A549 treated with AZD9567 at 1 μM for 4 hours (cell line): Measurements from ENCODE around the gene LRRN4CL. TPM values are rescaled to one million over a fixed set of nuclear protein-coding genes. Genes with fewer than 3 reads are reported as not detected.

ENCODE experiments used
- total RNA-seq: library from RNA; stranded (reverse); fragments of 200-300 nt; extraction: Qiagen RNA extraction; gene quantifications from 5 replicates; pipeline ENCODE4 v1.2.3, GENCODE V29; 2022; ENCODE audit not compliant: insufficient read depth

The LRRN4CL gene
- 0.06 to 0.13 TPM (median 0.10 TPM) in 4 of 5 replicates, not detected in the other for total RNA-seq

DNA sequence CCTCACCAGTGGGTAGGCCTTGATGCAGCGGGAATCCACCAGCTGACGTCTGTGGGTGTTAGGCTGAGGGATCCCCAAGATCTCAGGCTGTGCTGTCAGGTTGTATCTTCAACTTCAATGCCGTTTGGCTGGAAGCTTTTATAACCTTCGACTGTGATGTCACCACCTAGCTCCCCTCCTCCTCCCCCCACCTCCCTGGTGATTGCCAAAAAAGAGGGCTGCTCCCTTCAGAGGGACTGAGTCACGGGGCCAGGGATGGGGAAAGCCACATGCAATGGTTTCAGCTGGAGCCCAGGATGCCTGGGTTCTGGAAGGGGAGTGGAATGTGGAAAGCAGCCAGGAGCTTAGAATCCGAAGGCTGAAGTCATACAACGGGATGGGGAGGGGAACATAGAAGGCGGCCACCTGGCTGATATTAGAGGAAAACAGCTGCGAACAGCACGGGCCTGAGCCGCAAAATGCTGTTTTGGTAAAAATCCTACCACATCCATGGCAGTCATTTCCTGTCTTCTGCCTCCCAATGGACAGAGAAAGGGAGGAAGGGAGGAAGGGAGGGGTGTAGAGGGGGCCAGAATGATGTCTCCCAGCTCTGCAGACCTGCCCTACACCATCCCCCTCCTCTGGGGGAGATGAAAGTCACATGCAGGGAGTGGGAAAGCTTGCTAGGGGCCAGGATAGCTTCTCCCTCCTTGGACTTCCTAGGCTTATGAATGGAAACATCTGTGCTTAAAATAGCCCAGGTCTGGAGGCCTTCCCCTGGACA, at the start of gene LRRN4CL:
Gene LRRN4CL (minus strand): TSS at position 110 of the 763 bp plus-strand sequence. CDS start 1,022 bp downstream, outside the sequence.

DNA sequence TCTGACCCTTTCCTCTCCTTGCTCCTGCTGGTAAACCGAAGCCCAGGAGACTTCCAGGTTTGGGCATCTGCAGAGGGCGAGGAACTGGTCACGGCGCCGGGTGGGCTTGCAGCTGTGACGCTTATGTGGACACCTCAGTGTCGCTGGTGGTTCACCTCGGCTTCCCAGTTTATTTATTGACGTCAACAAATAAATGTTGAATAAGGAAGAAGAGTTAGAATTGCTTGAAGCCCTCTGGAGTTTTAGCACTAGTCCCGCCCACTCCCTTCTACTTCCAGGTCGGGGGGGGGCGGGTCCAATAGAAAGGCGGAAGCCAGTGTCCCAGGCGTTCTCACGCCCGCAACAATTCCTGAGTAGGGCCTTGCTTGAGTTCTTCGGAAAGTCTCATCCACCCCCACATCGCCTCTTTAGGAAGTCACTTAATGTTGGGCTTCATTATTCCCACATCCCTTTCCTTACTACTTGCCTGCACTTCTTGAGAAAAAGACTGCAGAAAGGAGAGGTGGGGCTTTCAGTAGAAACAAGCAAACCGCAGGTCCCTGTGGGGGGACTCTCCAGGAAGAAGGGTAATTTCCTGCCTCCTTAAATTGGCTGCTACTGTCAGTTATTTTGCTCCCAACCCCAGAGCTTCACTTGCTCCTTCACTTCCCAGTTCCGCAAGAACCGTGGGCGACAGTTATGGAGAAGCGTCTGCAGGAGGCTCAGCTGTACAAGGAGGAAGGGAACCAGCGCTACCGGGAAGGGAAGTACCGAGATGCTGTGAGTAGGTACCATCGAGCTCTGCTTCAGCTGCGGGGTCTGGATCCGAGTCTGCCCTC, 39.0 kb upstream of the LRRN4CL start, which contains the start of gene TTC9C:
Gene TTC9C (plus strand): TSS at position 316 of the 818 bp plus-strand sequence. CDS start 363 bp downstream, at position 679.

GRCh38 chr11:62727165-62727871, 38.0 kb upstream of the LRRN4CL start, which contains the start of gene HNRNPUL2:
Gene HNRNPUL2 (minus strand): TSS chr11:62727457. CDS start chr11:62727156, 301 bp downstream.

GRCh38 chr11:62707277-62707861, 18.0 kb upstream of the LRRN4CL start, which contains the start of the genes BSCL2 and GNG3:
Gene BSCL2 (minus strand): TSS chr11:62707424. CDS start chr11:62707195, 229 bp downstream.
Gene GNG3 (plus strand): TSS chr11:62707676. CDS start chr11:62708296, 620 bp downstream.

DNA sequence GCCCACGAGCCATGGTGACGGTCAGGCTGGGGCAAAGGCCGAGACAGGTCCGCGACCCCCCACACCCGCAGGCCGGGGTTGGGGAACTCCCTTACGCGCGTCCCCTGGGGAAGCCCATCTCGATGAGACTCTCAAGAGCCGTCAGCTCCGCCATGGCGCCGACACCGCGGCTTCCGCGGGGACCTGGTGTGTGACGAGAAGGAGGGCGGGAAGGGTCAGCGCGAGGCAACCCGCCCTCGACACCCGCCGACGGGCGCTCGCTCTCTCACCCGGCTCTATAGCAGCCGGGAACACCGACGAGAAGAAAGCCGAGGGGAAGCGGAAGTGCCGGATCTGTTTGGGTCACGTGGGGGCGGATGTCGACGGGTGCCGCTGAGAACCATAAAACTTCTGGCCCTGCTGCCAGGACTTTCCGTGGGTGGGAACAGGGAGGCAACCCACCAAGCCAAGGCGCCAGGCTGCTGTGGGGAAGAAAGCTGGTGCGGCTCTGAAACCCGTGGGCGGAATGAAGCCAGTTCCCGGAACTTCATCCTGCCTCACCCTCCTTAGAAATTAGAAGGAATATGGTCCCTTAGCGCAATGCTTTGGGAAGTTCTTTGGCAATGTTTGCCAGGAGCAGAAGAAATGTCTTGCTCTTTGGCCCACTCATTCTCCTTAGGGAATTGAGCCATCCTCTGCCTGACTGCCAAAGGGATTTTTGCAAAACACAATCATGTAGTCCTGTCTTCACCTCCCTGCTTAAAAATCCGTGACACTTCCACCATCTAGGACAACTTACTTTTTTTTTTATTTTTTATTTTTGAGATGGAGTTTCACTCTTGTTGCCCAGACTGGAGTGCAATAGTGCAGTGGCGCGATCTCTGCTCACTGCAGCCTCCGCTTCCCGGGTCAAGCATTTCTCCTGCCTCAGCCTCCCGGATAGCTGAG, 10.3 kb downstream of the LRRN4CL start, which contains the start of gene UBXN1:
Gene UBXN1 (minus strand): TSS at position 304 of the 927 bp plus-strand sequence. CDS start 150 bp downstream, at position 154.

GRCh38 chr11:62671608-62672389, 17.5 kb downstream of the LRRN4CL start, which contains the start of the genes LBHD1 and UQCC3:
Gene LBHD1 (minus strand): TSS chr11:62672267. CDS start chr11:62670031, 2,236 bp downstream.
Gene UQCC3 (plus strand): TSS chr11:62671673. CDS start chr11:62671746, 73 bp downstream.

GRCh38 chr11:62665075-62665598, 24.2 kb downstream of the LRRN4CL start, which contains the start of the genes C11orf98 and CSKMT:
Gene C11orf98 (minus strand): TSS chr11:62665210. CDS start chr11:62665169, 41 bp downstream.
Gene CSKMT (plus strand): TSS chr11:62665312. CDS start chr11:62665880, 568 bp downstream.

DNA sequence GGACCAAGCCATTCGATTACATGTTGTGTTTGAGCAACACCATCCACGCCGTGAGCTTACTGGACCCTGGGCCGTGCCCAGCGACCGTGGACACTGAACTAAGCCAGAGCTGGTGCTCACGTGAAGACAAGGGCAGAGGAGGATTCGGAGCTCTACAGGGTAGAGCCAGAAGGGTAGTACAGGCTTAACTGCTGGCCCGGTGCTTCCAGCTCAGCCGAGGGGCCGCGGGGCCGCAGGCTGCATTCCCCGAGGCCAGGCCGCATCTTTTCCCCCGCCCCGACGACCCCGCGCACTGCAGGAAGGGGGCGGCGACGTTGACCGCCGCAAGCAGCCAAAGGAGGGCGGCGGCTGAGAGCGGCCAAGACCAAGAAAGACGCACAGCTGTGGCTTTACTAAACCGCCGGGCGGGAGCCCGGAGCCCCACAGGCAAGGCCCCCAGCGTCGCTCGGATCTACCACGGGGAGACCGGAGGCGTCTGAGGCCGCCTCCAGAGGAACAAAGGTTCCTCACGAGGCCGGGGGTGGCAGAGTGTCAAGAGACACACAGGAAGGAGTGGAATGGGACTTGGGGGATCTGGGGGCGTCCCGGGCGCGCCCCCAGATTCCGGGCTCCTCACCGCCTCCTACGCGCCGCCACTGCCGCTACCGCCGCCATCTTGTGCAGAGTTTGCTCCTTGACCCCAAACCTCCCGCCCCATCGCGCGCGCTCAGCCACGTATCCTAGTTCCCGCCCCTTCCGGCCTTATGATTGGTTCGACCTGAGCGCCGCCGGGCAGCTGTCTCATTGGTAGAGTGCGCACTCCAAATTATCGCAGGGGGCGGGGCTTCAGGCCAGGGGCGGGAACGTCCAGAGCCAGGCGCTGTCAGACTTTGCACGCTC, 43.1 kb downstream of the LRRN4CL start, which contains the start of gene GANAB:
Gene GANAB (minus strand): TSS at position 668 of the 879 bp plus-strand sequence. CDS start 14 bp downstream, at position 654.

Other genes with a start within 250 kb of the LRRN4CL start
- 302 to 368 TPM (median 355 TPM) in 5 replicates for gene AHNAK, start 142.7 kb downstream of the LRRN4CL start, total RNA-seq
- gene EEF1G, start 115.6 kb downstream of the LRRN4CL start, total RNA-seq: 1,906 to 2,030 TPM (median 1,958 TPM) in 5 replicates
- gene TUT1, start 98.0 kb downstream of the LRRN4CL start, total RNA-seq: 11.0 to 17.1 TPM (median 16.1 TPM) in 5 replicates
- gene MTA2, start 87.7 kb downstream of the LRRN4CL start, total RNA-seq: 78.1 to 84.0 TPM (median 82.0 TPM) in 5 replicates
- gene EML3, start 76.8 kb downstream of the LRRN4CL start, total RNA-seq: 19.0 to 24.5 TPM (median 22.2 TPM) in 5 replicates
- 1.6 to 4.0 TPM (median 3.3 TPM) in 5 replicates for gene ROM1, start 76.3 kb downstream of the LRRN4CL start, total RNA-seq
- gene B3GAT3, start 67.5 kb downstream of the LRRN4CL start, total RNA-seq: 31.5 to 62.5 TPM (median 57.4 TPM) in 5 replicates
- 235 to 274 TPM (median 257 TPM) in 5 replicates for gene GANAB, start 42.9 kb downstream of the LRRN4CL start, total RNA-seq
- gene INTS5, start 36.2 kb downstream of the LRRN4CL start, total RNA-seq: 23.9 to 26.5 TPM (median 25.3 TPM) in 5 replicates
- gene C11orf98, start 24.3 kb downstream of the LRRN4CL start, total RNA-seq: 105 to 143 TPM (median 136 TPM) in 5 replicates
- gene CSKMT, start 24.2 kb downstream of the LRRN4CL start, total RNA-seq: 13.6 to 21.8 TPM (median 18.4 TPM) in 5 replicates
- gene UQCC3, start 17.9 kb downstream of the LRRN4CL start, total RNA-seq: 19.0 to 37.4 TPM (median 35.6 TPM) in 5 replicates
- gene LBHD1, start 17.3 kb downstream of the LRRN4CL start, total RNA-seq: 2.6 to 5.1 TPM (median 4.1 TPM) in 5 replicates
- 86.8 to 127 TPM (median 119 TPM) in 5 replicates for gene UBXN1, start 10.5 kb downstream of the LRRN4CL start, total RNA-seq
- gene BSCL2, start 17.9 kb upstream of the LRRN4CL start, total RNA-seq: 42.8 to 90.9 TPM (median 77.6 TPM) in 5 replicates
- gene GNG3, start 18.1 kb upstream of the LRRN4CL start, total RNA-seq: 0.09 TPM in 1 of 5 replicates, not detected in the others
- gene HNRNPUL2, start 37.9 kb upstream of the LRRN4CL start, total RNA-seq: 37.9 to 42.5 TPM (median 40.9 TPM) in 5 replicates
- gene TTC9C, start 39.0 kb upstream of the LRRN4CL start, total RNA-seq: 30.4 to 50.8 TPM (median 32.7 TPM) in 5 replicates
- gene ZBTB3, start 64.6 kb upstream of the LRRN4CL start, total RNA-seq: 1.0 to 2.9 TPM (median 1.3 TPM) in 5 replicates
- gene POLR2G, start 72.0 kb upstream of the LRRN4CL start, total RNA-seq: 165 to 192 TPM (median 183 TPM) in 5 replicates
- 14.2 to 15.2 TPM (median 14.7 TPM) in 5 replicates for gene TAF6L, start 81.9 kb upstream of the LRRN4CL start, total RNA-seq
- 66.2 to 95.9 TPM (median 86.1 TPM) in 5 replicates for gene TMEM179B, start 97.9 kb upstream of the LRRN4CL start, total RNA-seq
- 20.3 to 33.0 TPM (median 29.3 TPM) in 5 replicates for gene TMEM223, start 102.5 kb upstream of the LRRN4CL start, total RNA-seq
- 59.2 to 67.6 TPM (median 64.3 TPM) in 5 replicates for gene NXF1, start 115.9 kb upstream of the LRRN4CL start, total RNA-seq
- gene STX5, start 142.5 kb upstream of the LRRN4CL start, total RNA-seq: 18.0 to 29.8 TPM (median 27.4 TPM) in 5 replicates
- gene TEX54, start 143.3 kb upstream of the LRRN4CL start, total RNA-seq: not detected in 5 replicates
- 56.0 to 86.0 TPM (median 83.4 TPM) in 5 replicates for gene WDR74, start 150.1 kb upstream of the LRRN4CL start, total RNA-seq
- 779 to 1,086 TPM (median 990 TPM) in 5 replicates for gene SLC3A2, start 191.4 kb upstream of the LRRN4CL start, total RNA-seq
- gene CHRM1, start 231.8 kb upstream of the LRRN4CL start, total RNA-seq: 0.03 to 0.06 TPM (median 0.03 TPM) in 3 of 5 replicates, not detected in the others